Hepatocyte (in vitro differentiated cells): ENCODE results near the gene TMEM60.

Source experiments
- CTCF ChIP-seq: fragments of 200-600 bp; sonication (generic); IDR thresholded peaks from 2 replicates; pipeline ENCODE4 v1.5.1; 2016; ENCODE audit warnings: antibody characterized with exemption, mild to moderate bottlenecking; ENCODE audit not compliant: poor library complexity
- EZH2 ChIP-seq: fragments of 200-600 bp; sonication (generic); IDR thresholded peaks from 2 replicates; pipeline ENCODE4 v1.6.1; 2016; ENCODE audit warnings: antibody characterized with exemption, mild to moderate bottlenecking, borderline replicate concordance
- EZH2phosphoT487 ChIP-seq: fragments of 200-600 bp; sonication (generic); IDR thresholded peaks from one replicate; pipeline ENCODE4 v1.6.1; 2018; ENCODE audit warnings: antibody characterized with exemption, mild to moderate bottlenecking, low read depth, moderate library complexity; ENCODE audit not compliant: unreplicated experiment, severe bottlenecking

GRCh38 chr7:77808517-77808916, 10.3 kb upstream of the TMEM60 start:
- TF ChIP-seq EZH2: no peak
- no peak for TF ChIP-seq CTCF
- TF ChIP-seq EZH2phosphoT487: no peak
